GM21528 (cell line): ENCODE data around the gene SP1.
"Not testable (repeated sequence)": the region's sequence is repeated elsewhere in the genome, so short reads cannot be mapped to it uniquely, and the experiment has no call there.

Experiments
- ATAC-seq: cut with Tn5 transposase; IDR thresholded peaks from one replicate; pipeline ENCODE4 v1.9.1; 2021; ENCODE audit warnings: mild to moderate bottlenecking, moderate library complexity; ENCODE audit not compliant: unreplicated experiment, low FRiP score

Gene SP1

DNA sequence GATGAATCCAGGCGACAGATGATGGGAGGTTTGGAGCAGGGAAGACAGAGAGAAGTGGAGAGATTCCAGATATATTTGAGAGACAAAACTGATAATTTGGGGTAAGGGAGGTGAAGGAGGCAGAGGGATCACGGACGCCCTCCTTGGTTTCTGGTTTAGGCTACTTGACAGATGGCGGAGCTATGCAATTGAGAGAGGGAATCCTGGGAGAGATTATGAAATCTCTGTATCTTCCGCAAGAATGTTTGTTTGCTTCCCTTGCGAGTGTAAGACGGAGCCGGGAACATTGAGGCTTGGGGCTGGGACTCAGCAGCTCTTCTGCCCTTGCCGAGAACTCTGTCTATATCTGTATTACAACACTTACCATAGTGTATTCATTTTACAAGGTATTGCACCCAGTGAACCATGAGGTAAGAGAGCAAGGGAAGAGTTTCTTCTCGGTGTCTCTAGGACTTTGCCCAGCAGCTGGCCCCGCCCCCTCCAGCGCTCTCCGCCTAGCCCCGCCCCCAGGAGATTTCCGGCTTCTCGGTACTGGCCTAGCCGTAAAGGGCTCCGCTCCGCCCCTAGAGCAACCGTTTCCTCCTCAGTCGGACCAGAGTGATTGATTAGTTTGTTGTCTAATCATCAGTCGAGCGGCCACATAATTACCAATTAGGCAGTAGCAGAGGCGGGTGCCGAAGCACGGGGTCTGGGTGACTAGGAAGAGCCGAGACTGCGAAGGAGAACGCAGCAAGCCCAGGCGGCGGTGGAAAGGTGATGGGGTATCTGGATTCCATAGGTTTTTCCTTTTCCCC lies 61.3 kb downstream of the SP1 start, which contains the start of gene PRR13:
Gene PRR13, plus strand, starts transcription at position 695 of the 794 bp plus-strand sequence. CDS start 981 bp downstream, outside the sequence.
- ATAC-seq, result peak; percentile 98

DNA sequence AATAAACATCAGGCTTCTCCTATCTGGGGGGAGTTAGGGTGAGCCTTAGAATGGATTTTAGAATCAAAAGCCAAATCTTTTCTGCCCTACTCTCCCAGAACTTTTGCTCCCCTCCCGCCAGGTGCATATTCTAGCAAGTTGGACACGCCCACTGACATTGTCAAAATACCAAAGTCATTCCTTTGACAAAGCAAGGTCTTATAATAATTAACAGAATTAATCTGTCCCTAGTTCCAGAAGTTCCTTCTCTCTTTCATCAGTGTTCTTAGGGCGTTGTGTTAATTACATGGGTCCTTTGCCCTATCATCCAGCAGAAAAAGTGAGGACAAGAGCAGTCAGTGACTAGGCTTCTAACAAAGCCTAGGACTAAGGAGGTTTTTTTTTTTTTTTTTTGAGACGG lies 64.0 kb downstream of the SP1 start:
- no peak for ATAC-seq

GRCh38 chr12:53444593-53445325 lies 64.8 kb downstream of the SP1 start:
- ATAC-seq, result not testable (repeated sequence)

GRCh38 chr12:53450936-53451335 lies 71.0 kb downstream of the SP1 start:
- no peak for ATAC-seq

GRCh38 chr12:53451661-53452158 lies 71.7 kb downstream of the SP1 start, which contains the start of gene PCBP2:
TSS of gene PCBP2 (plus strand) at chr12:53452102. CDS start at chr12:53454801, 2,699 bp downstream.
- peak; percentile 93 for ATAC-seq

DNA sequence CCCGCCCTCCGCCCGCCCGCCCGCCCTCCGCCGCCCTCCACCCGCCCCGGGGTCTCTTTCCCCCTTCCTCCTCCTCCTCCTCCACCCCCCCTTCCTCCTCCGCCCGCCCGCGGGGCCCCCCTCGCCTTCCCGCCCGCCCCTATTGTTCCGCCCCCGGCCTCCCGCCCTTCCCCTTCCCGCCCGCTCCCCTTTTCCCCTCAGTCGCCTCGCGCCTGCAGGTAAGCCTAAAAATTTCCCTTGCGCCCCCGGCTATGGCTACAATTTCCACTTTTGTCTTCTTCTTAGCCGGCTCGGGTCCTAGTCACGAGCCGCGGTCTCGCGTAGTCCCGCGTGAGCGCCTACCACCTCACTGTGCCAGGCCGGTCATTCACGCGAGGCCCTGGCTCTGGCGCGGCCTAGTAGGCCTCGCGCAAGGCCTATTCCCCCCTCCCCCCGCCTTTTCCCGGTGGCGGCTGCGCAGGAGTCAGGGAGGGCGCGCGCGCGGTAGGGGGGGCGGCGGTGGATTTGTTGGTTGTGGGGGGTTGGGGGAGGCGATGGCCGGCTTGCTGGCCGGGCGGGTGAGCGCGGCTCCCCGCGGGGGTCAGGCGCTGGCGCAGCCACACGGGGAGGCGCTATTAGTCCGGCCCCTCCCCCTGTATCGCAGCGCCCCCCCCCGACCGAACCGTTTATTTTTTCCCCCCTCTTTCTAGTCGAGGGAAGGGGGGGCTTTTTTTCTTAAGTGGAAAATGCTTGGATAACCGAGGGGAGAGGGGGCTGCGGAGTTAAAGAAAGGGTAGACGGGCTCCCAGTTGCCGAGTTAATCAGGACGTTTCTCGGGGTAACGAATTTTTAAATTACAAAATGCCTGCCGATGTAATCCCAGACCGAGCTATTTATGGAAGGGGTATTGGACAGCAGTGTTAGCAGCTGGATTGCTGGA lies 72.4 kb downstream of the SP1 start:
- ATAC-seq, result peak; percentile 31

- ATAC-seq, result no peak
These were observed 74.1 kb downstream of the SP1 start for GRCh38 chr12:53453953-53454640.

GRCh38 chr12:53454707-53455106 lies 74.7 kb downstream of the SP1 start:
- ATAC-seq, result no peak

DNA sequence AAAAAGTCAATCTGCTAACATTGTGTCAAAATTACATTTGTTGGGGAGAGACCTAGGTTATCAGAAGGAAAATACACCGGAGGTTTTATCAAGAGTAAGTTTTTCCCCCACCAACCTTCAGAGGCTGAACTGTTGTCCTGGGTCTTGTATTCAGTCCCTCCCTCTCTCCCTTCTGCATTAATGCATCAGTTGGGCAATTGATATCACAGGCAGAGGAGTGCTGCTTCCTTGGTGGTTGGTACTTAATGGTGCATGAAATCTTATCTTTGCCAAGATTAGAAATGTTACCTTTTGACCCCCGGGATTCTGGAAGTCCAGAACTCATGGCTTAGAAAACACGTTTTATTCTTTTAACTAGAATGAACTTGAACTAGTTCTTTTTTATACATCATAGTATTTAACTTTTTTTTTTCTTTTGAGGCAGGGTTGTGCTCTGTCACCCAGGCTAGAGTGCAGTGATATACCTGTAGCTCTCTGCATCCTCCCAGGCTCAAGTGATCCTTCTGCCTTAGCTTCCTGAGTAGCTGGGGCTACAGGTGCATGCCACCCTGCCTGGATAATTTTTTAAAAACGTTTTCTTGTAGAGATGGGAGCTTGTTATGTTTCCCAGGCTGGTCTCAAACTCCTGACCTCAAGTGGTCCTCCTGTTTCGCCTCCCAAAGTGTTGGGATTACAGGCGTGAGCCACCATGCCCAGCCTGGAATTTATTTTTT lies 76.8 kb downstream of the SP1 start:
- ATAC-seq, result no peak

- ATAC-seq, result no peak
These were observed 79.1 kb downstream of the SP1 start for GRCh38 chr12:53459097-53459496.

DNA sequence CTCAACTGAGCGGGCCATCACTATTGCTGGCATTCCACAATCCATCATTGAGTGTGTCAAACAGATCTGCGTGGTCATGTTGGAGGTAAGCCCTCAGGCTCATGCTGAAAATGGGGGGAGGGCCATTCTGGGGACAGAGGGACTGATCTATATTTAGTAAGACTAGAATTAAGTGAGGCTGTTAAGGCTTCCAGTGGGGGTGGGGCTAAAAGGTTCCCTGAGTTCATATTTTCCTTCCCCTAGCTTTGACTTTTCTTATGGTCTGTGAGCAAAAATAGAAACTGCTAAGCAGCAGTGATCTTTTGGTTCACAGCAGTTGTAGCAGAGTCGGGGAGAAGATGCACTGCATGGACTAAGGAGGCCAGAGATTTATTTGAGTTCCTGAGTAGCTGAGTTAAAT lies 81.1 kb downstream of the SP1 start:
- no peak for ATAC-seq

- no peak for ATAC-seq
These were observed 81.6 kb downstream of the SP1 start for GRCh38 chr12:53461591-53461990.

- no peak for ATAC-seq
These were observed 83.0 kb downstream of the SP1 start for GRCh38 chr12:53462935-53463334.

- ATAC-seq, result no peak
These were observed 84.0 kb downstream of the SP1 start for GRCh38 chr12:53463802-53464560.

- ATAC-seq, result no peak
These were observed 84.9 kb downstream of the SP1 start for GRCh38 chr12:53464685-53465418.

DNA sequence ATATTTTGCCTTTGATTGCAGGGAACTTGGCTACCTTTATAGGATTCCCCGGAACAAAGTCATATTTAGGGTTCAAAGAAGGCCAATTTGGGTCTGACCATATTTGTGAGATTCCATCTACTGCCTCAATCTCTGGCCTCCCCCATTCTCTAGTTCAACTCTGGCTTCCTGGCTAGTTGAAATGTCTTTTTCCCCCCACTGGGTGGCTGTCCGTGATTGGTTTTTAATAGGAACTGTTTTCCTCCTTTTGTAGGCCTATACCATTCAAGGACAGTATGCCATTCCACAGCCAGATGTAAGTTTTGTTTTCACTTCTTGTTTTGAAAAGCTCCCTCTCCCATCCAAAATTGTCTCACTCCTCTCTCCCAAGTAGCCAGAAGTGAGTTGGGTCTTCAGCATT lies 85.7 kb downstream of the SP1 start:
- ATAC-seq, result no peak
